MM.1S (cell line): ENCODE data around the gene NUP35.

Experiments used
- DNase-seq: peaks from one replicate; pipeline ENCODE4 v3.0.0-alpha.2; 2015
- H2AFZ ChIP-seq: fragments of 300-600 bp; sonication (generic); 2 replicates; pipeline ENCODE4 v1.6.0; 2016; ENCODE audit warnings: antibody characterized with exemption, low read length
- H3F3A ChIP-seq: fragments of 300-600 bp; sonication (generic); 2 replicates; pipeline ENCODE4 v1.6.1; 2016; ENCODE audit warnings: mild to moderate bottlenecking, antibody characterized with exemption, low read length, moderate library complexity, mixed read lengths; ENCODE audit not compliant: insufficient read depth
- H3K27ac ChIP-seq: fragments of 300-600 bp; sonication (generic); 2 replicates; pipeline ENCODE4 v1.5.1; 2016; ENCODE audit warnings: mild to moderate bottlenecking, low read length
- H3K27me3 ChIP-seq: fragments of 300-600 bp; sonication (generic); replicated peaks from 2 replicates; pipeline ENCODE4 v1.6.0; 2016; ENCODE audit warnings: low read length; ENCODE audit not compliant: insufficient read depth
- H3K36me3 ChIP-seq: fragments of 300-600 bp; sonication (generic); replicated peaks from 2 replicates; pipeline ENCODE4 v1.6.1; 2016; ENCODE audit warnings: mild to moderate bottlenecking, low read length, mixed read lengths; ENCODE audit not compliant: insufficient read depth
- H3K4me1 ChIP-seq: fragments of 300-600 bp; sonication (generic); 2 replicates; pipeline ENCODE4 v1.6.1; 2016; ENCODE audit warnings: low read length, mixed read lengths
- H3K4me2 ChIP-seq: fragments of 300-600 bp; sonication (generic); 2 replicates; pipeline ENCODE4 v1.6.0; 2016; ENCODE audit warnings: low read depth, low read length
- H3K4me3 ChIP-seq: fragments of 300-600 bp; sonication (generic); 2 replicates; pipeline ENCODE4 v1.5.1; 2016; ENCODE audit warnings: low read length, mixed read lengths
- H3K79me2 ChIP-seq: fragments of 300-600 bp; sonication (generic); 2 replicates; pipeline ENCODE4 v1.6.1; 2016; ENCODE audit warnings: mixed run types, low read length, mixed read lengths
- H3K9ac ChIP-seq: fragments of 300-600 bp; sonication (generic); 2 replicates; pipeline ENCODE4 v1.6.1; 2016; ENCODE audit warnings: low read length, mixed read lengths
- H3K9me2 ChIP-seq: fragments of 300-600 bp; sonication (generic); replicated peaks from 2 replicates; pipeline ENCODE4 v1.6.1; 2016; ENCODE audit warnings: mild to moderate bottlenecking, low read length, mixed read lengths; ENCODE audit not compliant: insufficient read depth
- H3K9me3 ChIP-seq: fragments of 300-600 bp; sonication (generic); replicated peaks from 2 replicates; pipeline ENCODE4 v1.6.1; 2016; ENCODE audit warnings: mild to moderate bottlenecking, low read length, mixed read lengths; ENCODE audit not compliant: insufficient read depth
- H4K20me1 ChIP-seq: fragments of 300-600 bp; sonication (generic); 2 replicates; pipeline ENCODE4 v1.6.1; 2016; ENCODE audit warnings: mild to moderate bottlenecking, low read length, moderate library complexity, mixed read lengths; ENCODE audit not compliant: insufficient read depth
- CTCF ChIP-seq: fragments of 300-600 bp; sonication (generic); IDR thresholded peaks from 2 replicates; pipeline ENCODE4 v1.5.1; 2016; ENCODE audit warnings: antibody characterized with exemption, low read length, mixed read lengths
- EZH2 ChIP-seq: fragments of 300-600 bp; sonication (generic); optimal IDR thresholded peaks from 2 replicates; pipeline ENCODE3; 2017; ENCODE audit warnings: low read depth, mild to moderate bottlenecking, antibody characterized with exemption, low read length, mixed read lengths
- EZH2phosphoT487 ChIP-seq: fragments of 300-600 bp; sonication (generic); IDR thresholded peaks from 2 replicates; pipeline ENCODE4 v1.6.1; 2018; ENCODE audit warnings: antibody characterized with exemption, low read length

NUP35 gene

GRCh38 chr2:183179156-183179555 is 54.9 kb downstream of the NUP35 start:
- no peak overlapping the region for H3K4me3 ChIP-seq
- H2AFZ ChIP-seq: no peak overlapping the region
- H3K4me2 ChIP-seq: no peak overlapping the region
- no peak for TF ChIP-seq EZH2phosphoT487
- no peak for TF ChIP-seq EZH2
- no peak for TF ChIP-seq CTCF
- H3K79me2 ChIP-seq: no peaks in the 10 kb centered on the region
- no peaks in the 10 kb centered on the region for H3F3A ChIP-seq
- H3K4me1 ChIP-seq: peaks cover 9% of the 10 kb centered on the region
- H3K27me3 ChIP-seq: no peaks in the 10 kb centered on the region
- H3K9me2 ChIP-seq: no peaks in the 10 kb centered on the region
- H3K27ac ChIP-seq: no peak overlapping the region
- no peak overlapping the region for H3K9ac ChIP-seq
- no peaks in the 10 kb centered on the region for H3K36me3 ChIP-seq
- no peaks in the 10 kb centered on the region for H4K20me1 ChIP-seq
- H3K9me3 ChIP-seq: no peaks in the 10 kb centered on the region
- DNase-seq: peak; percentile 16

GRCh38 chr2:183185534-183185933 is 61.3 kb downstream of the NUP35 start:
- no peaks in the 10 kb centered on the region for H3K9me3 ChIP-seq
- H3K27me3 ChIP-seq: no peaks in the 10 kb centered on the region
- no peak overlapping the region for H2AFZ ChIP-seq
- H3K27ac ChIP-seq: no peak overlapping the region
- no peaks in the 10 kb centered on the region for H3F3A ChIP-seq
- H3K4me2 ChIP-seq: no peak overlapping the region
- no peak overlapping the region for H3K4me3 ChIP-seq
- H3K79me2 ChIP-seq: 0 out of 2 replicates have a peak, but pooled peaks cover 3% of the 10 kb centered on the region
- no peak overlapping the region for H3K9ac ChIP-seq
- no peaks in the 10 kb centered on the region for H3K4me1 ChIP-seq
- H3K9me2 ChIP-seq: no peaks in the 10 kb centered on the region
- no peak for DNase-seq
- H3K36me3 ChIP-seq: no peaks in the 10 kb centered on the region; the same call in 1 of the 2 replicates
- no peaks in the 10 kb centered on the region for H4K20me1 ChIP-seq
- TF ChIP-seq EZH2 (no peak), CTCF (no peak), EZH2phosphoT487 (no peak)

GRCh38 chr2:183186296-183186695 is 62.1 kb downstream of the NUP35 start:
- Histone ChIP-seq H3K4me1 (no peaks in the 10 kb centered on the region), H3F3A (no peaks in the 10 kb centered on the region), H2AFZ (no peak overlapping the region), H3K9me3 (no peaks in the 10 kb centered on the region), H3K36me3 (no peaks in the 10 kb centered on the region; the same call in 1 of the 2 replicates), H3K27ac (no peak overlapping the region), H3K4me2 (no peak overlapping the region), H3K4me3 (no peak overlapping the region), H3K79me2 (0 out of 2 replicates have a peak, but pooled peaks cover 3% of the 10 kb centered on the region), H4K20me1 (no peaks in the 10 kb centered on the region), H3K9me2 (no peaks in the 10 kb centered on the region), H3K9ac (no peak overlapping the region), H3K27me3 (no peaks in the 10 kb centered on the region)
- TF ChIP-seq EZH2phosphoT487 (no peak), CTCF (no peak), EZH2 (no peak)
- no peak for DNase-seq
